Measurements from ENCODE around the gene CRABP2. TPM values are rescaled to one million over a fixed set of nuclear protein-coding genes. Genes with fewer than 3 reads are reported as not detected.
A peak's percentile ranks its signal among the peaks of the same experiment; 100 is the strongest.

CRABP2 gene
- total and polyA plus RNA-seq, 2 of the 13 experiments (the other 11 are each of a cell fraction or from before 2014, with no cell fraction given) = 0.40 to 0.60 TPM

DNA sequence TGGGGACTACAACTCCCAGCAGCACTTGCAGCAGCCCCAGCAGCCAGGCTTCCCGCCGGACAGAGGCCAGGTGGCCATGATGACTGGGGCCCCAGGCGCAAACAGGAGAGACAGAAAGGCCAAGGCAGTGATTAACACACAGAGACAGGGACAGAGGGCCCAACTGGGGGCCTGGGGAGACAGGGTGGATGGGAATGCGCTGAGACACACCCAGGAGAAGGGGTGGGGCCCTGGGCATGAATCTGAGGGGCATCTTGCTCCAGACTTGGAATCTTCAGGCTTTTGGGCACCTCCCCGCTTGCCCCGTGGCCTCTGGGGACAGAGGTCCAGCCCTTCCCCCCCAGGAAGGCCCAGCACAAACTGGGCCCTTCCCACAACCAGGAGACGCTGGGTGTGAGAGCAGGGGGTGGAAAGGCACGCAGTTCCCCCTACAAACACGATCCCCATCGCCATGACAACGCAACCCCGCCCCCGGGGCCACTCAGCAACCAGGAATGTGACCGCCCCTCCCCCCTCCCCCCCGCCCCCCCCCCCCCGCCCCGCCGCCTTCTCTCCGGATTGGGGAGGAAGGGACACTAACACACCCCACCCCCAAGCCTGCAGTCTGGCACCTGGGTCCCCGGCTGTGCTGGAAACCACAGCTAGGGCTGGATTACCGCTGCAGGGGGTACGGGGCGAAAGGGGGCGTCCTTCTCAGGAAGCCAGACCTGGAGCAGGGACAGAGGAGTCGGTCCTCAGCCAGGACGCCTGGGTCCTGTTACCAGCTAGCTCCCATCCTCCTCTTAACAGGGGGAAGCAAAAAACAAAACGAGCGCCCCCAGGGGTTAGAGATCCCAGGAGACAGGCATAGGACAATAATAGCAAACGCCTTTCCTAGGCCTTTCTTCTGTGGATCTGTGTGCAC is 41.6 kb upstream of the CRABP2 start (continued):
- no peak for TF ChIP-seq HNF1A (IDR thresholded peaks at IDR 0.05; ENCODE audit: low read depth)
- no peak for TF ChIP-seq HNF1A (CRISPR knock-in tag; IDR thresholded peaks at IDR 0.05; ENCODE audit: borderline replicate concordance)
- TF ChIP-seq ZNF44 (CRISPR knock-in tag; IDR thresholded peaks at IDR 0.05) = no peak
- TF ChIP-seq NR3C1 (CRISPR knock-in tag; IDR thresholded peaks at IDR 0.05) = no peak
- no peak for TF ChIP-seq ZNF343 (CRISPR knock-in tag; IDR thresholded peaks at IDR 0.05)
- TF ChIP-seq TSC22D2 (CRISPR knock-in tag; IDR thresholded peaks at IDR 0.05; ENCODE audit: borderline replicate concordance) = no peak
- TF ChIP-seq ZNF768 (CRISPR knock-in tag; IDR thresholded peaks at IDR 0.05) = peak; percentile 80; the same call in 1 of the 2 replicates
- no peak for TF ChIP-seq ZBTB20 (CRISPR knock-in tag; IDR thresholded peaks at IDR 0.05; ENCODE audit: borderline replicate concordance, low read depth)
- TF ChIP-seq ZNF512B (CRISPR knock-in tag; IDR thresholded peaks at IDR 0.05; ENCODE audit: borderline replicate concordance) = no peak
- TF ChIP-seq, protein P1, sequence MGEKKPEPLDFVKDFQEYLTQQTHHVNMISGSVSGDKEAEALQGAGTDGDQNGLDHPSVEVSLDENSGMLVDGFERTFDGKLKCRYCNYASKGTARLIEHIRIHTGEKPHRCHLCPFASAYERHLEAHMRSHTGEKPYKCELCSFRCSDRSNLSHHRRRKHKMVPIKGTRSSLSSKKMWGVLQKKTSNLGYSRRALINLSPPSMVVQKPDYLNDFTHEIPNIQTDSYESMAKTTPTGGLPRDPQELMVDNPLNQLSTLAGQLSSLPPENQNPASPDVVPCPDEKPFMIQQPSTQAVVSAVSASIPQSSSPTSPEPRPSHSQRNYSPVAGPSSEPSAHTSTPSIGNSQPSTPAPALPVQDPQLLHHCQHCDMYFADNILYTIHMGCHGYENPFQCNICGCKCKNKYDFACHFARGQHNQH (CRISPR knock-in tag; IDR thresholded peaks at IDR 0.05) = no peak
- TF ChIP-seq ZNF260 (CRISPR knock-in tag; IDR thresholded peaks at IDR 0.05; ENCODE audit: borderline replicate concordance, low read depth) = no peak
- no peak for TF ChIP-seq ZFP41 (CRISPR knock-in tag; IDR thresholded peaks at IDR 0.05; ENCODE audit: borderline replicate concordance)
- no peak for TF ChIP-seq ZNF264 (CRISPR knock-in tag; IDR thresholded peaks at IDR 0.05)
- no peak for TF ChIP-seq ZNF546 (CRISPR knock-in tag; conservative IDR thresholded peaks at IDR 0.05)
- TF ChIP-seq BRF2 (CRISPR knock-in tag; IDR thresholded peaks at IDR 0.05) = no peak
- TF ChIP-seq, protein P2, sequence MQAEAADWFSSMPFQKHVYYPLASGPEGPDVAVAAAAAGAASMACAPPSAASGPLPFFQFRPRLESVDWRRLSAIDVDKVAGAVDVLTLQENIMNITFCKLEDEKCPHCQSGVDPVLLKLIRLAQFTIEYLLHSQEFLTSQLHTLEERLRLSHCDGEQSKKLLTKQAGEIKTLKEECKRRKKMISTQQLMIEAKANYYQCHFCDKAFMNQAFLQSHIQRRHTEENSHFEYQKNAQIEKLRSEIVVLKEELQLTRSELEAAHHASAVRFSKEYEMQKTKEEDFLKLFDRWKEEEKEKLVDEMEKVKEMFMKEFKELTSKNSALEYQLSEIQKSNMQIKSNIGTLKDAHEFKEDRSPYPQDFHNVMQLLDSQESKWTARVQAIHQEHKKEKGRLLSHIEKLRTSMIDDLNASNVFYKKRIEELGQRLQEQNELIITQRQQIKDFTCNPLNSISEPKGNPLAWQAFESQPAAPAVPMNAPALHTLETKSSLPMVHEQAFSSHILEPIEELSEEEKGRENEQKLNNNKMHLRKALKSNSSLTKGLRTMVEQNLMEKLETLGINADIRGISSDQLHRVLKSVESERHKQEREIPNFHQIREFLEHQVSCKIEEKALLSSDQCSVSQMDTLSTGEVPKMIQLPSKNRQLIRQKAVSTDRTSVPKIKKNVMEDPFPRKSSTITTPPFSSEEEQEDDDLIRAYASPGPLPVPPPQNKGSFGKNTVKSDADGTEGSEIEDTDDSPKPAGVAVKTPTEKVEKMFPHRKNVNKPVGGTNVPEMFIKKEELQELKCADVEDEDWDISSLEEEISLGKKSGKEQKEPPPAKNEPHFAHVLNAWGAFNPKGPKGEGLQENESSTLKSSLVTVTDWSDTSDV (CRISPR knock-in tag; IDR thresholded peaks at IDR 0.05) = no peak
